ENCODE results near the gene COL11A2.

Gene COL11A2

DNA sequence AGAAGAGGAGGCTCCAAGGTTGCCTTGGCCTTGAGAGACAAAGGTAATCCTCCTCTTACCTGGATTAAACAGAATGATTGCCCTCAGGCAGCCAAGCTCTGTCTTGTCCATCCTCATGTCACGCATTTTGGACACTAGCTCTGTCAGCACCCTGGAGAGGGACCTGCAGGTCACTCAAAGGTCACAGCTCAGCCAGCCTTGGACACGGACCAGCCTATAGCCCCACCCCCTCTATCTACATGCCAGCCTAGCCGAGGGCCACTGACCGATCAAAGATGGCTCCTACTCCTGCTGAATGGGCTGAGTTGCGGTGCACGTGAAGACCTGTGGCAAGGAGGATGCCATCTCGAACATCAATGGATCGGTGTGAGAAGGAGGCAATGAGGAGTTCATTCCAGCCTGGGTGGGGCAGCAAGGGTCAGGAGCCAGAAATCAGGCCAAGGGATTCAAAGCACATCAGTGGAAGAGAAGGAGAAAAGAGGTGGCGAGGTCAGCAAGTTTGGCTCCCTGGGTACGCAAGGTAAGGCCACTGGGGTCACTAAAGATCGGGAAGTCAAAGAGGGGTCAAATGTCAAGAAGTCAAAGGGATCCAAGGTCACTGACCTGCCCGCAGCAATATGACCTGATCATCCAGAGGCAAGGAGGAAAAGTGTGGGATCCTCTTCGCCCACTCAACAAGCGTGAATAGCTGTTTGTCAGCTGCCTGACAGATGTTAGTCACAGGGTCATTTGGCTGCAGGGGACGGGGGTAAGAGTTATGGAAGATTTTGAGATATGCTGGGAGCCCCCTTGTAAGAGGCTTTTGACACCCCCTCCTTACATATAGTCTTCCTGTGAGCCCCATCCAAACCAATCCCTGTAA is 3.3 kb upstream of the COL11A2 start:
- ChIA-PET CTCF (interaction anchor here (0.6 to 2.3 kb wide), 7 partner anchors 10 to 356 kb away, joined by 3 to 9 read pairs (median 3); no protein-coding TSS in a partner anchor), POLR2A (interaction anchor here (0.5 kb wide), 1 partner anchor 42 kb away, joined by 3 read pairs; no protein-coding TSS in a partner anchor)
- TF ChIP-seq CTCF (IDR thresholded peaks at IDR 0.05; ENCODE audit: insufficient read depth, low read length, missing control alignments) = no peak

DNA sequence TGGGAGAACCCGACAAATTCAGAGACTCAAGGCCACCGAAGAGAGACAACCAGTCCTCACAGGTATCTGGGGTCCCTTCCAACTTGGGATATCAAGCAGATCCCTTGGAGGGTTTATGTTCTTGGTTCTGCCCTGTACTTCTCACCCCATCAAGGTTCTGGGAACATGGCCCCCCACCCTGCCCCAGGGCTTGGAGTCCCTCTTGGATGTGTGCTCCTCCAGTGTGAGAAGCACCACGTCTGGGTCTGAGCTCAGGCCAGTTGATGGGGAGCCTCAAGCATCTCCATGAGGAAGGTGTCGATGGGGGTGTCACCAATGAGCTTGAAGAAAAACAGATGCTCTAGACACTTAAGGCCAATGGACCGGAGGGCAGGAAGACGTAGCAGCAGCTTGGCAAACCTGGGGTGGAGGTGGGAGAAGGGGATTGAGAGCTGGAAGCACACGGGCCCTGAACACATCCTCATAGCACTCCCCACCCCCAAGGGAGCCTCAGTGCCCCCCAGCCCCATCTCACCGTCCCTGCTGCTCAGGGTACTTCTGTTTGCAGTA is 2.2 kb upstream of the COL11A2 start:
- no peak for TF ChIP-seq CTCF (IDR thresholded peaks at IDR 0.05; ENCODE audit: insufficient read depth, low read length, missing control alignments)
- no peak overlapping the region for H3K4me3 ChIP-seq (ENCODE audit: low read depth, low read length)
- no peak for DNase-seq (ENCODE audit: low read depth, low spot score)
- ChIA-PET POLR2A (interaction anchor here (1.4 kb wide), 1 partner anchor 10 kb away, joined by 4 read pairs; the partner anchor contains the start of gene HSD17B8), CTCF (interaction anchor here (1.0 to 1.8 kb wide), 5 partner anchors 11 to 75 kb away, joined by 3 to 5 read pairs (median 4); partner anchors contain the start of gene RING1)

More for the DNA sequence above, 3.3 kb upstream of the COL11A2 start:
- DNase-seq (ENCODE audit: low read depth, low spot score) = no peak
- no peak overlapping the region for H3K4me3 ChIP-seq (ENCODE audit: low read depth, low read length)

DNA sequence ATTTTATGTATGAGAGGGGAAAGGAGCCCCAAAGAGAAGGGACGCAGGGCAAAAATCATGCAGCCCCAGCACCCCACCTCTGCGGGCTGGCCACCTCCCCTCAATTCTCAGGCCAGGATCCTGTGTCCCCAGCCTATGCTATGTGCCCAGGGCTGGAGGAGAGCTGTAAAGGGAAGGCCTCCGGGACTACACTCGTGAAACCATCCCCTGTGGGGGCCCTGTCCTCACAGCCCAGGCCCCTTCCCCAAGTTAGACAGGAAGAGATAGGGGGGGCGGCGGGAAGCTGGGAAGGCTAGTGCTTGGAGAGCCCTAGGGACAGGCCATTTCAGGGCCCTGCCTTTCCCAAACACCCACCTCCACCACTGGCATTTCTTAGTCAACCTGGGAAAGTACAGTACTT is 1.4 kb upstream of the COL11A2 start:
- ChIA-PET POLR2A (interaction anchor here (1.4 kb wide), 1 partner anchor 11 kb away, joined by 4 read pairs; the partner anchor contains the start of gene HSD17B8), CTCF (interaction anchor here (1.0 to 1.8 kb wide), 4 partner anchors 10 to 74 kb away, joined by 3 to 5 read pairs (median 4); partner anchors contain the start of gene RING1)
- no peak overlapping the region for H3K4me3 ChIP-seq (ENCODE audit: low read depth, low read length)
- no peak for TF ChIP-seq CTCF (IDR thresholded peaks at IDR 0.05; ENCODE audit: insufficient read depth, low read length, missing control alignments)
- no peak for DNase-seq (ENCODE audit: low read depth, low spot score)

DNA sequence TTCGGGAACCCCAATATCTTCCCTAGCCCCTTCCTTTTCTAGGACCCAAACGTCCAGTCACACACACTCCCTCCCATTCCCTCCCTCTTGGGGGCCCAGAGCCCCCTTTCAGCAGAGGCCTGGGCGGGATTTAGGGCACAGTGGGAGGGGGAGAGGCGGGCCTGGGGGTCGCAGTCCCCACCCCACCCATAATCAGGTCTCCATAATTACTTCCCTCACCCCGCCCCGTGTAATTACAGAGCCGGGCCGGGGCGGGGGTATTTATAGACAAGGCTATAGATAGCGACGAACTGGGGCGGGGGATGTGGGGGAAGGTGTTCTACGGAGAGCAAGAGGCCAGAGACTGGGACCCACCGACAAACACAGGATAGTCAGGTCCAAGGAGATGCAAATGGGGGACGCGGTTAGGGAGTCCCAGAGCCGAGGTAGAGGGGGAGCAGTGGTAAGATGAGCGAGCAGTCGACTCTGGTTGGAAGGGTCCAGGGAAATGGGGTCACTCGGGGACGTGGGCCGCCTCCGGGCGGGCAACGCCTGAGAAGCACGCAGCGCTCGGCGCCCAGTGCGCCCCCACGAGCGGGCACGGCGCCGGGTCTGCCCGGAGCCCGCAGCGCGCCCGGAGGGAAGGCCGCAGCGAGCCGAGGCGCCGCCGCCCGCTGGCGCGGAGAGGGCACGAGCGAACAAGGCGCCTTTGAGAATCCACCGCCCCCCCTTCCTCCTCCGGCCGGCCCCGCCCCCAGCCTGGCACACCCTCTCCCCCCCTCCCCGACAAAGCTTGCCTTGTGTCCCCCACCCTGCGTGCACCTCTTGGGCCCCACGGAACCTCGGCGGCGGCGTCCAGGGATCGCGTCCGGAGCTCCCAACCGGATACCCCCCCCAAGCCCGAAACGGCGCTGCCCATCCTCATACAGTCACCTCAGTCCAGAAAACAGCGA is 670 bp upstream of the COL11A2 start:
- DNase-seq (ENCODE audit: low read depth, low spot score) = no peak
- ChIA-PET CTCF (interaction anchor here (1.0 to 1.8 kb wide), 3 partner anchors 9 to 55 kb away, joined by 4 read pairs; no protein-coding TSS in a partner anchor), POLR2A (no interaction called here)
- TF ChIP-seq CTCF (IDR thresholded peaks at IDR 0.05; ENCODE audit: insufficient read depth, low read length, missing control alignments) = no peak
- H3K4me3 ChIP-seq (ENCODE audit: low read depth, low read length) = peak overlapping the region; percentile 40

DNA sequence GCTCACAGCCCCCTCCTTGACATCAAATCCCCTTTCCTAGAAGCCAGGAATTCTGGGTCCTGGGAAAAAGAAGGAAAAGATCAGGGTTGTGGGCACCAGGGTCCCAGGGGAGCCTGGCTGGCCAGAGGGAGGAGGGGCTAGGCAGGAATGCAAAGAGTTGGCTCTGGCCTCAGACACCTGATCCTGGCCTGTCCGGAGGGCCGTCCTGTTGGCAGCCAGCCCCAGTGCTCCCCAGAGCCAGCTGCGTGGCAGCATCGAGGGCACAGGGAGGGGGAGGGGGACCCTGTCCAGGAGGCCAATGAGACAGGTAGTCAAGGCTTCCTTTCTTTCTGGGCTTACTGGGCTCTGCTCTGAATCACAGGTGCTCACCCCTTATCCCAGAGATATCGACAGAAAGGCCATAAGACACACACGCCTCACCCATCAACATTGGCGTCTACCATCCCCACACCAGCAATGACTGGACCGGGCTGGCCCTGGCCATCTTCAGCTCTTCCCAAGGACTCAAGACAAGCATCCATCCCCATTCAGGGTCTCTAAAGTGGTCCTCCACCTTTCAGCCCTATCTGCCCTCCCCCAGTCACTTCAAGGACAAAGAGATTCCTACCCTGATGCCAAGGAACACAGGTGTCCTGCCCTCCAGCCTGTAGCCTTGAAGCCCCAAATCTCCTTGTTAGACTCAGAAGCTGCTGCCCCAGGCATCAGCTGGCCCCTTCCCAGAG is 723 bp downstream of the COL11A2 start:
- DNase-seq (ENCODE audit: low read depth, low spot score) = no peak
- H3K4me3 ChIP-seq (ENCODE audit: low read depth, low read length) = no peak overlapping the region
- CTCF ChIA-PET = interaction anchor here (0.9 to 1.2 kb wide), 3 partner anchors 30 to 75 kb away, joined by 3 to 4 read pairs (median 3); no protein-coding TSS in a partner anchor

More for the DNA sequence above, 723 bp downstream of the COL11A2 start:
- POLR2A ChIA-PET = interaction anchor here (1.3 kb wide), 1 partner anchor 219 kb away, joined by 4 read pairs; no protein-coding TSS in a partner anchor
- no peak for TF ChIP-seq CTCF (IDR thresholded peaks at IDR 0.05; ENCODE audit: insufficient read depth, low read length, missing control alignments)
